GM19351 (cell line): ENCODE measurements around the gene LIPC.

Experiments used
- ATAC-seq: cut with Tn5 transposase; IDR thresholded peaks from one replicate; pipeline ENCODE4 v1.9.1; 2021; ENCODE audit warnings: mild to moderate bottlenecking, moderate library complexity; ENCODE audit not compliant: unreplicated experiment

Gene LIPC

DNA sequence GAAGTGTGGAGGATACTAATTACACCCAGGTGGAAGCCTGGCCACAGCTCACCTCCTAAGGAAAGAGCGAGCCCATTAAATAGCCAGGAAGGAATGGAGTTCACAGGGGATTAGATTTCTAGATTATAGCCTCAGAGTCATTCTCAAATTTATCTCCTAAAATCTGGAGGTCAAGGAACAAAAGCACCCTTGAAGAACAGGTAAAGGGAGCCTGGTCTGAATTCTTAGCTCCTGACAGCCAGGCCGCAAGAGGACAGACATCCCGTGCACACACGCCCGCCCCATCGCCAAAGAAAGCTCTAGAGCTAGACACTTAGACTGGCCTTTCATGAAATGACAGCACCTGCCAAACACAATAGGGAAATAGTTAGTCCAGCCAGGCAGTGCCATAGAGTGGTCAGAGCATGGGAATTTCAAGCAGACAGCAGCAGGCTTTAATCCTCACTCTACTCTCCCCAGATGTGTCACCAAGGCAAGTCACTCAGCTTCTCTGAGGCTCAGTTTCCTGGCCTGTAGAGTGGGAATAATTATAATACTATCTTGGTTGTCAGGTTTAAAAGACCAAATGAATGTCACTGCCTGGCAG is 59.2 kb downstream of the LIPC start:
- no peak for ATAC-seq

DNA sequence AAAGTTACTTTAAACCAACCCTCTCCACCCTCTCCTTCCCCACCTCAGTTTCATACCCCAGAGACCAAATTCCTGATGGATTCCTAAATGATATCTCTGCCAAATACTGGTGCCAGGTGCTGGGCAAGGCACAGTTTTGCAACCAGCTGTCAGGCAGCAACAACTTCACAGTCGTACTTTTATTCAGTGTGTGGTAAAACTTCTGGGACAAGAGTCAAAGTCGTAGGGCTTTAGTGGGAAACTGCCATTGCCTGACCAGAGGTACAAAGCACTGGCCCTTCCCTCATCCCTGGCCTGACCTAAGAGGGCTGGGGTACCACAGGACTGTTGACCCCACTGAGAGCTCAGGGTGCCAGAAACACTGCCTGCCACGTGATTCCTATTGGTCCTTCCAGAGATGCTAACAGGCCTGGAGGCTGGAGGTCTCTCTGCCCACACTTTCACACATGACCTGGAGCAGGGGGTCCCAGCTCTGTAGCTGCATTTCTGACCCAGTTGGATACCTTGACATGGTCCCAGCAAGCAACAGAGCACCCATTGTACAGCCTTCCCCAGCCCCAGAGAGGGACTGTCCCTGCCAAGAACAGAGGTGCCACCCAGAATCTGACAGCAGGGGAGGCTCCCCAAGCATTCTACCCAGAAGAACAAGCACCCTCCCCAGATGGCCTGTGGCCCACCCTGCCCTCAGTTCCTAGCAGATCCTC is 59.9 kb downstream of the LIPC start:
- no peak for ATAC-seq

DNA sequence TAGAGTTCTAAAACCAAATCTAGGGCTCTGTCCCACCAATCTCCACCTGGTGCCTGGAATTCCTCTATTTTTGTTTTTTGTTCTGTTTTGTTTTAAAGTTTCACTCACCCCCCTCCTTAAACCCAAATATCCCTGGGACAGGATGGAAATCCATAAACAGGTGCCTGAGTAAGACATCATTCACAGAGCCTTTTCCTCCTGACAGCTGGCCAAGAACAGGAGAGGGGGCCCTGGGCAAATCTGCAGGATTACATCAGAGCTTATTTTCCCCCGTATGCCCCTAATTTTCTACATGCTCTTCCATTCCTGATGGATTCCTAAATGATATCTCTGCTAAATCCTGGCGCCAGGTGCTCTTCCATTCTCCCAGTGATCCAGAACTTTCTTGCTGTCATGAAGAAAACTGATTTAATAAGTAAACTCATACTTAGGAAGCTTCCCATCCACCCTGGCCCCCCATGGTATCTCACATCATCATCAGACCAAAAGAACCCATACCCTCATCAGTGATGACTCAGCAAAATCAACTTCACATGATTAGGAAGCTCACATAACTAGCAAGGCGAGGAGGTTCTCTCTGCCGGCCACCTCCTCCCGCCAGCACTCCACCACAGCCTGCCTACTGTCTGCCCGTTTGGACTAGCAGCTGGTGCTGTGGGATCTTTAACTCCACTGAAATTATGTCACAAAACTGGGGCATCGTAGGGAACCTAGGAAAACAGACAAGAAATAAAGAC is 61.0 kb downstream of the LIPC start:
- no peak for ATAC-seq

DNA sequence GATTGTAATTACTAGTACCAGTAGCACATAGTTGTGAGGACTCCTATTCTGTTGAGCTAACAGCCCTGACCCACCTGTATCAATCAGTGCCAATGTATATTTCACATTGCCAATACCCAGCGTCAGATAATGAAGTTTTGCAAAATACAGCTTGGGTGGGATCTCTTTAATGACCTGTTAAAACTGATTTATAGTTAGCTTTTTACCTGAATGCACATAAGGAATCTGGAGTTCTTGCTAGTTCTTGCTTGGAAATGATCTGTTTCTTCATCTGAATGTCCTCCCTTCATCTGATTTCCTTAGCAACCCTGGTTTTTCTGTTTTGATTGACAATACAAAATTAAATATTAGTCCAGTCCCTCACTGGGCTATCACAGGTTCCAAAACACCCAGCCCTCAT is 62.8 kb downstream of the LIPC start:
- no peak for ATAC-seq

DNA sequence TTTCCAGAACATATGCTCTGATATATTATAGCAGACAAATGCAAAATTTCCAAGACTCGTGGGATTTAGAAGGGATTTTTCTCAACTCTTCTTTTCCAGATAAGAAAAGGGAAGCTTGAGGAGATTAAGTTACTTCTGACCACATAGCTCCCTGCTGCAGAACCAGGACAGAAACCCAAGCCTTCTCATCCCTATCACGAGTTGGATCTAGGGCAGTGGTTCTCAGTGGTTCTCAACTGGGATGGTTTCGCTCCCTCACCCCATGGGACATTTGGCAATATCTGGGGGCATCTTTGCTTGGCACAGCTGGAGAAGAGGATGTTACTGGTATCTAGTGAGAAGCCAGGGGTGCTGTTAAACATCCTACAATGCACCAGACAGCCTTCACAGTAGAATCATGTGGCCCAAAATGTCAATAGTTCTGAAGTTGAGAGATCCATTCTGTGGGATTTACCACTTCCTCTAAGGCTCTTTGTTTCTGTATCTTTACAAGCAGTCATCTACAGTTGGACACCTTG is 64.2 kb downstream of the LIPC start:
- no peak for ATAC-seq

DNA sequence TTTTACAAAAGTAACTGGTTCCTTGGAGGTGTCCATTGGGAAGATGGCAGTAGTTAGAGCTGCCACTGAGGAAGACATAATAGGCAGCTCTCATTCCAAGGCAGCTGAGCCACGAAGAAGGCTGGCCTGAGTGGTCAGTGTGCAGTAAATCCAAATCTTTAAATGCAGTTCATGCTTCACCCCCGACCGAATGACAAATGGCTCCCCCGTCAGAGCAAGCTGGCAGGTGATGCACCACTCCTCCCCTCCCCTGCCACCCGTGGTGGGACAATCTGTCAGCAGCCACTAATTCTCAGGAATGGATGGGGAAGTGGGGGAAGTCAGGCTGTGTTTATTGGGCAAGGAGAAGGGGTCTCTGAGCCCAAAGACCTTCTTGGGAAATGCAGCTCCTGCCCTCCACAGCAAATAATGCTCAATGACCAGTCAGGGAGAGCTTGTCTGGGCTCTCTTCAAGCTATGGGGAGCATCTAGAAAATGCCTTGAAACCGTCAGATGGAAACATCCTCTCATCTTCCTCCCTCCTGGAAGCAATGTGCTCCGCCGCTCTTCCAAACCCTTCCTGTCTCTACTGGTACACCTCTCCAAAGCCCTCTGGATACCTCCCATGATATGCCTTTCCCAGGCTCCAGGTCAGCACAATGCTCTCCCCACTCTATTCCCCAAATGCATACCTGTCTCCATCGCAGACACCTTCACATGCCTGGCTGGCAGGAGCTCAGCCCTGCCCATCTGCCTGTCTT is 65.4 kb downstream of the LIPC start:
- no peak for ATAC-seq

GRCh38 chr15:58498821-58499580 is 67.2 kb downstream of the LIPC start:
- no peak for ATAC-seq

GRCh38 chr15:58501006-58501405 is 69.2 kb downstream of the LIPC start:
- no peak for ATAC-seq

DNA sequence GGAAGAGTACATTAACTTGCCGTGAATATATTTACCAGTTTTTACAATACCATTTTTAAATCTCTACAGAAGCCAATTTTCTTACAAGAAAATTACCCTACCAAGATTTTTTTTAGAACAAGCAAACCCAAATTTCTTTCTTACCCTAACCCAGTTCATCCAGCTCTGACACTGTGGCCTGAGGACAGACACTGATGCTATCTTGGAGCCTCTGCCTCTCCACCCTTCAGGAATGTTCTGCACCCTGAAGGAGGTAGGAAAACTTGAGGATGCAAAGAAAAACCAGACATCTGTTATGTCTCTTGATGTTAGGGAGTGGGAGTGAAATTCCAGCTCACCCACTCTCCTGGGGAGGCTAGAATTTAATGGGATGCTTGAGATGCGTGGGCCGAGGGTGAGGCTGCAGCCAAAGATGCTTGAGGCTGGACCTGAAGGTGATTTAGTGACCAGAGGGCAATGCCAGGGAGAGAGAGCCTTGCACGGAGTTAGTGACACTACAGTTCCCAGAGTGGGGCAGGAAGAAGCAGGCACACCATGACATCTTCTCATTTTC is 69.9 kb downstream of the LIPC start:
- ATAC-seq: no peak

- ATAC-seq: no peak
Observed at GRCh38 chr15:58503139-58504027, 71.6 kb downstream of the LIPC start.

- ATAC-seq: no peak
Observed at GRCh38 chr15:58504674-58505234, 73.0 kb downstream of the LIPC start.

GRCh38 chr15:58505581-58505980 is 73.8 kb downstream of the LIPC start:
- ATAC-seq: no peak

DNA sequence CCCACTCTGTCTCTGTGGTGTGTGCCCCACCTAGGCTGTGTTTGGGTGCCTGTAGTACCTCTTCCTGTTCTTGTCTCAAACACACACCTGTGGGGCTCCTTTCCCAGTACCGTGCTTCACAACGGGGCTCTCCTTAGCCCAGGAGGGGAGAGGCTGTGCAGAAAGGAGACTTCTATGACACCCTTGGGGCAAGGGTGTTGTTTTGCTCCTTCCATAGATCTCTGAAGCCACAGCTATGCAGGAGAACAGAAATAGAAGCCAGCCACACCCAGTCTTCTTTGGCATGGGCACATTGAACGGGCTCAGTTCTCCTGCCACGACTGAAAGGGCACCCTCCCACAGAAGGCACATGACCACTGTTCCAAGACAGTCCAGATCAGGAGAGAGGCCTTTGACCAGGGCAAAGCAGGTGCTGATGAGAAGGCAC is 74.3 kb downstream of the LIPC start:
- no peak for ATAC-seq

DNA sequence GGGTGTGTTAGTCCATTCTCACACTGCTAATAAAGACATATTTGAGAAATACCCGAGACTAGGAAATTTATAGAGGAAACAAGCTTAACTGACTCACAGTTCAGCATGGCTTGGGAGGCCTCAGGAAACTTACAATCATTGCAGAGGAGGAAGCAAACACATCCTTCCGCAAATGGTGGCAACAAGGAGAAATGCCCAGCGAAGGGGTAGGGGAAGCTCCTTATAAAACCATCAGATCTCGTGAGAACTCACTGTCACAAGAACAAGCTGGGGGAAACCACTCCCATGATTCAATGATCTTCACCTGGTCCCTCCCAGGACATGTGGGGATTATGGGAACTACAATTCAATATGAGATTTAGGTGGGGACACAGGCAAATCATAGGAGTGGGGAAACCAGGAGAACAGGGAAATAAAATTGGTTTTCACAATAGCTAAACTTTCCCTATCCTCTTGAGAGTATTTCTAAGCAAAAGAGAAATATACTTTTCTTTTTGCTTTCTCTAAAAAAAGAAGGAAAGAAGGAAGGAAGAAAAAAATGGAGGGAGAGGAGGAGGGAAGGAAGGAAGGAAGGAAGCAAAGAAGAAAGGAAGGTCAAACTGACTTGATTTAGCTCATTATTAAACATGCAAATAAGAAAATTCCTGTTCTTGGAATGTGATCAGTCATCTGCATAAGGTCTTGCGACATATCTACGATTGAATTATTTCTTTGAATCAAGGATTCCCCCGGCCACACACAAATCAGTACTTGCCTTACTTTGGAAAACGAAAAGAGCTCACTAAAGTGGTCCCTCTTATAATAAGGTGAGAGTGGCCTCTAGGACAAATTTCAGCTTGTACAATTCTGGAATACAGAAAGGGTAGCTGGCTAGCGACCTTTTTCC is 75.2 kb downstream of the LIPC start:
- ATAC-seq: no peak

- no peak for ATAC-seq
Observed at GRCh38 chr15:58509556-58509955, 77.8 kb downstream of the LIPC start.

DNA sequence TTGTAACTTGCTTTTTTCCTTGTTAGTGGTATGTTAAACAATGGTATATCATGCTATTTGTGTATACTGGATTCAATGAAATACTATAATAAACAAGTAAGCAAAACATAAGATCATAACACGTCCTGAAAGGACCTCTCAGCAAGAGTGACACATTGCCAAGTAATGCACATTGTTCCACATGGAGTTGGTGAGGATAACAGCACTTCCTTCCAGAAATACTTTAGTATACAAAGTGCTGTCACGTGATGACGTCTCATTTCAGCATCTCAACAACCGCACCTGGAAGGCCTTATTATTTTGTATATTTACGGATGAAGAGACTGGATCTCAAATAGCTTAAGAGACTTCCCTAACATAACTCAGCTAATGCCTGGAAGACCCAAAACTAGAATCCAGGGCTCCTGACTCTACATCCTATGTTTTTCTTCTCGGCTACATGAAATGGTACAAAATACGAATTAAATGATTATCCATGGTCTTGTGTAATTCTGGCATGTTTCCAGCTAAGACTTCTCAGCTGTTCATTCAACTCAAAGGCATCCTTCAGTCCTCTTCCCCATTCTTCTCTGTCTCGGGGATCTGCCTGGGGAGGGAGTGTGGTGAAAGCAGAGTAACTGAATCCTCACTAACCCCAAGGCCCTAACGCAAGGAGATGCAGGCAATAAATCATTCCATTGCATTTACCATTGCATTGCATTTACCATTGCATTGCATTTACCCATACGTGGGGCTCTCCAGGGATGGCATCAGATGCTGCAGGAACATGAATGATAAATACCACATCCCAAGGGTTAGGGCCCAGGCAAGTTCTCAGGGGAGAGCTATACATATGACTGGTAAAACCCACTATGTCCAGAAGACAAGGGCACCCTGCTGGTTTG is 79.2 kb downstream of the LIPC start:
- no peak for ATAC-seq

- no peak for ATAC-seq
Observed at GRCh38 chr15:58511599-58511987, 79.8 kb downstream of the LIPC start.
